HG02763 (cell line): ENCODE data around the gene MPG.

Experiments
- ATAC-seq: cut with Tn5 transposase; IDR thresholded peaks from one replicate; pipeline ENCODE4 v1.9.1; 2021; ENCODE audit warnings: mild to moderate bottlenecking, moderate library complexity; ENCODE audit not compliant: unreplicated experiment

Gene MPG

DNA sequence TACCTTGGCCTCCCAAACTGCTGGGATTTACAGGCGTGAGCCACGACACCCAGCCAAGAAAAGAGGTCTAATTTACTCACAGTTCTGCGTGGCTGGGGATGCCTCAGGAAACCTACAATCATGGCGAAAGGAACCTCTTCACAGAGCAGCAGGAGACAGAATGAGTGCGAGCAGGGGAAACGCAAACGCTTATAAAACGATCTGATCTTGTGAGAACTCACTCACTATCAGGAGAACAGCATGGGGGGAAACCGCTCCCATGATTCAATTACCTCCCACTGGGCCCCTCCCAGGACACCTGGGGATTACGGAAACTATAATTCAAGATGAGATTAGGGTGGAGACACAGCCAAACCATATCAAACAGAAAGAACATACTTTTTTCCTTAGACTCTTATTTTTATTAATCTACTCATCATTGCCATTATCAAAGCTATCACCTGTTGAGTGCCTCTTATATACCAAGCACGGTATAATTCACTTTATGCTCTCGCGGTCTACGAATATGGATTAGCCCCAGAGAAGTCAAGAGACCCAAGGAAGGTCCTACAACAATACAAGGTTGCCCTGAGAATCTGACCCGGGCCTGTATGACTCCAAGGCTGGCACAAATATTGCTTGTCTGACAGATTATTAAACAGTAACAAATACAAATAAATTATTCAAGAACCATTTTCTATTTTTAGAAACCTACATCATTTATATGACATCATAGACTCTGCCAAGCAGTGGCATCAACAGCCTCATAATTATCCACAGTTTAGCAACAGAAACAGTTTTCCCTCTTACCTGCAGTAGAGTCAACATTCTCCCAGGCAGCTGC is 27.0 kb upstream of the MPG start:
- no peak for ATAC-seq

- peak; percentile 90 for ATAC-seq
These were observed 24.4 kb upstream of the MPG start, which contains the start of the genes POLR3K and SNRNP25 for GRCh38 chr16:53346-54236. Gene POLR3K, minus strand, starts transcription at chr16:53608. Its CDS starts 22 bp downstream, at chr16:53586. Gene SNRNP25, plus strand, starts transcription at chr16:53828. Its CDS starts 189 bp downstream, at chr16:54017.

DNA sequence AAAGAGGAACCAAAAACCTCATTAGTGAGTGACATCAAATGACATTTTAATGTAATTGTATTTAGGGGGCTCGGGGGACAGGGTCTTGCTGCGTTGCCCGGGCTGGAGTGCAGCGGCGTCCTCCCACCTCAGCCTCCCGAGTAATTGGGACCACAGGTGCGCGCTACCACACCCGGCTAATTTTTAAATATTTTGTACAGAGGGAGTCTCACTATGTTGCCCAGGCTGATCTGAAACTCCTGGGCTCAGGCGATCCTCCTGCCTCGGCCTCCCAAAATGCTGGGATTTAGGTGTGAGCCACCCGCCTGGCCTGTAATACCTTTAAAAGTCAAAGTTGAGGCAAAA is 23.8 kb upstream of the MPG start:
- ATAC-seq = no peak

DNA sequence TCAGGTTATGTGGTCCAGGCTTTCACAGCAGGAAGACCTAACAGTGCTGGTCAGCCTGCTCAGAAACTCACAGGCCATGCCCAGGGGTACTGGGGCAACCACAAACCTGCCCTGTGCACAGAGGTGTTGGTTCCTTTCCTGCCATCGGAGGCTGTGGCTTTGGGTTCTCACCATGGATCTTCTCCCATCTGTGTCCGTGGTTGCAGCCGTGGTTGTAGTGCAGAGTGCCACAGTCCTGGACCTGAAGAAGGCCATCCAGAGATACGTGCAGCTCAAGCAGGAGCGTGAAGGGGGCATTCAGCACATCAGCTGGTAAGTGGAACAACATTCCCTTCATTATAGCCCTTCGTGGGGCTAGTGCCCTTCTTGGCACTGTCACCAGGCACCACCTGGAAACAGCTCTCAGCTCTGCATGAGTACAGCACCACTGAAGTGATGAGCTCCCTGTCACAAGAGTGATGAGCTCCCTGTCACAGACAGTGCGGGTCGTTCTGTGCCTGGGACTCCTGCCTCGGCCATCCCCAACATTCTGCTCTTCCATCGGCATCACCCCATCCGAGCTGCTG is 22.4 kb upstream of the MPG start:
- ATAC-seq = no peak

- no peak for ATAC-seq
These were observed 21.6 kb upstream of the MPG start for GRCh38 chr16:56231-56927.

- ATAC-seq = no peak
These were observed 20.3 kb upstream of the MPG start for GRCh38 chr16:57711-58110.

GRCh38 chr16:58491-59439 is 19.3 kb upstream of the MPG start:
- no peak for ATAC-seq

DNA sequence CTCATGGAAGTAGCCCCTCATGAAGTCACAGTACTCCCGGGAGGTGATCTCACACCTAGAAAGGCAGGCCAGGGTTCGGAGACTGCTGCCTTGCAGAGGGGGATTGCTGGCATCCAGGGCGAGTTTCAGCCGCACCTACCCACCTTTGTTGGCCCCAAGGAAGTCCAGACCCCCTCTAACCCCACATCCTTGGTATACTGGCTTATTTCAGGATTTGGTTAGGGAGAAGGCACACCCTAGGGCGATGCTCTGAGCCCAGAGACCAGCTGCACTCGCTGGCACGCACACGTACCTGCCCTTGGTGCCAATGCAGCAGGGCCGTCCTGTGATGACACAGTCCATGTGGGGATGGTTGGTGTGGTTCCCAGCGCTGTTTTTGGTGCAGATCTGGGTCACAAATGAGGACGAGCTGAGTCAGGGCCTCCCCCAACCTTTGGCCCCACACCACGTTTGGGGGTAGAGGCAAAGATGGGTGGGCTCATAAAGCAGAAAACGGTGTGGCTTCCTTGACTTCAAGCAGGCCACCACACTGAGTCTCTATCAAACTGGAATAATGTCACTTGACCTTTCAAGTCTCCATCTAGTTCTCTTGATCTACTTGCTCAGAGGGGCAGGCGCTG is 18.5 kb upstream of the MPG start:
- no peak for ATAC-seq

DNA sequence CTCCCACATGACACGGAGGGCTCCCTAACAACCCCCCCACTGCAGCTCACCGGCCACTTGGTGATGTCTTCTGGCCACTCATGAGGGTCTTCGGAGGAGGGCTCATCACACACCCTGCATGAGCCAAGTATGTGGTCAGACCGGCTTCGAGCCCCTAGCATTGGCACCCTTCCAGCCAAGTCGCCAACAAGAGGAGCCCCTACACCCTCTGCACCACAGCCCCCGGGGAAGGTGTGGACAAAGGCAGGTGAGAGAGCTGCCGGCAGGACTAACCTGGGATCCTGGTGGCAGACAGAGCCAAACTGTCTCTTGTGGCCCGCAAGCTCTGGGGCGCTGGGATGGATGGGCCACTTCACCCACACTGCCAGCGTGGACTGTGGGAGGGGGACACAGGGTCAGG is 17.9 kb upstream of the MPG start:
- no peak for ATAC-seq

- ATAC-seq = no peak
These were observed 16.8 kb upstream of the MPG start for GRCh38 chr16:60929-61878.

- no peak for ATAC-seq
These were observed 16.1 kb upstream of the MPG start for GRCh38 chr16:61879-62281.

GRCh38 chr16:62283-62967 is 15.6 kb upstream of the MPG start:
- no peak for ATAC-seq

- ATAC-seq = no peak
These were observed 15.0 kb upstream of the MPG start for GRCh38 chr16:62968-63391.

DNA sequence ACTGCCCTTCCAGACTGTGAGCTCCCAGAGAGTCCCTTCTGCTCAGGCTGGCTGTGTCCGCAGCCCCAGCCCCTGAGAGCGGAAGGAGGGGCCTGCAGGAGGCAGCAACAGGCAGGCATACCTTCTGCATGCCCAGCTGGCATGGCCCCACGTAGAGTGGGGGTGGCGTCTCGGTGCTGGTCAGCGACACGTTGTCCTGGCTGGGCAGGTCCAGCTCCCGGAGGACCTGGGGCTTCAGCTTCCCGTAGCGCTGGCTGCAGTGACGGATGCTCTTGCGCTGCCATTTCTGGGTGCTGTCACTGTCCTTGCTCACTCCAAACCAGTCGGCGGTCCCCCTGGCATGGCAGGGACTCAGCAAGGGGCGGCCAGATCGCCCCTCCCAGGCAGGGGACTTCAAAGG is 14.6 kb upstream of the MPG start:
- ATAC-seq = no peak

GRCh38 chr16:63998-64913 is 13.8 kb upstream of the MPG start:
- no peak for ATAC-seq

- no peak for ATAC-seq
These were observed 13.1 kb upstream of the MPG start for GRCh38 chr16:64914-65255.

GRCh38 chr16:65745-66144 is 12.3 kb upstream of the MPG start:
- no peak for ATAC-seq
